Neutrophil (primary cell): ENCODE data around the gene RSPO4.

Experiments used
- H3K27ac ChIP-seq: fragments of 200-600 bp; sonication (generic); 2 replicates; pipeline ENCODE4 v1.5.1; 2016; ENCODE audit warnings: mild to moderate bottlenecking, moderate library complexity
- H3K27me3 ChIP-seq: fragments of 200-600 bp; sonication (generic); 2 replicates; pipeline ENCODE4 v1.6.0; 2016; ENCODE audit warnings: mild to moderate bottlenecking
- H3K36me3 ChIP-seq: fragments of 200-600 bp; sonication (generic); 2 replicates; pipeline ENCODE4 v1.5.1; 2017
- H3K4me1 ChIP-seq, 2 experiments: fragments of 200-600 bp in 1 of 2; sonication (generic) in 1 of 2; 1 replicate in 1 of 2; 2 replicates in 1 of 2; pipeline versions ENCODE4 v1.5.1 to v1.6.1; 2013 to 2016; ENCODE audit warnings: low read depth in 1 of 2, low read length in 1 of 2, mild to moderate bottlenecking in 1 of 2, moderate library complexity in 1 of 2; ENCODE audit not compliant: control insufficient read depth in 1 of 2, insufficient read depth in 1 of 2
- H3K4me3 ChIP-seq, 2 experiments: fragments of 200-600 bp in 1 of 2; sonication (generic) in 1 of 2; 1 replicate in 1 of 2; 2 replicates in 1 of 2; pipeline ENCODE4 v1.5.1; 2013 to 2016; ENCODE audit warnings: low read depth in 1 of 2, low read length in 1 of 2, mild to moderate bottlenecking in 1 of 2, moderate library complexity in 1 of 2
- H3K9me3 ChIP-seq: fragments of 200-600 bp; sonication (generic); 2 replicates; pipeline ENCODE4 v1.5.1; 2016
- CTCF ChIP-seq: fragments of 200-600 bp; sonication (generic); IDR thresholded peaks from 2 replicates; pipeline ENCODE4 v1.5.1; 2016; ENCODE audit warnings: antibody characterized with exemption

RSPO4 gene

GRCh38 chr20:973785-974194, 28.3 kb downstream of the RSPO4 start:
- Histone ChIP-seq H3K4me1 (peaks cover 0 to 4% of the 10 kb centered on the region in 2 experiments), H3K27ac (no peak overlapping the region), H3K27me3 (peaks cover 3% of the 10 kb centered on the region), H3K9me3 (no peaks in the 10 kb centered on the region), H3K36me3 (no peaks in the 10 kb centered on the region), H3K4me3 (no peak overlapping the region)
- no peak for TF ChIP-seq CTCF

GRCh38 chr20:972256-972655, 29.9 kb downstream of the RSPO4 start:
- H3K4me1 ChIP-seq: peaks cover 0 to 4% of the 10 kb centered on the region in 2 experiments
- H3K36me3 ChIP-seq: no peaks in the 10 kb centered on the region
- no peaks in the 10 kb centered on the region for H3K9me3 ChIP-seq
- H3K27ac ChIP-seq: no peak overlapping the region
- no peak for TF ChIP-seq CTCF
- H3K4me3 ChIP-seq: no peak overlapping the region
- H3K27me3 ChIP-seq: peaks cover 9% of the 10 kb centered on the region

GRCh38 chr20:971346-971745, 30.8 kb downstream of the RSPO4 start:
- H3K4me3 ChIP-seq: no peak overlapping the region
- no peak overlapping the region for H3K27ac ChIP-seq
- TF ChIP-seq CTCF: no peak
- H3K27me3 ChIP-seq: peaks cover 9% of the 10 kb centered on the region
- no peaks in the 10 kb centered on the region for H3K9me3 ChIP-seq
- no peaks in the 10 kb centered on the region for H3K36me3 ChIP-seq
- peaks cover 0 to 4% of the 10 kb centered on the region in 2 experiments for H3K4me1 ChIP-seq

- H3K4me3 ChIP-seq: no peak overlapping the region
- no peak overlapping the region for H3K27ac ChIP-seq
- H3K27me3 ChIP-seq: peaks cover 21% of the 10 kb centered on the region
- H3K9me3 ChIP-seq: no peaks in the 10 kb centered on the region
- H3K4me1 ChIP-seq: peaks cover 0 to 4% of the 10 kb centered on the region in 2 experiments
- TF ChIP-seq CTCF: no peak
- no peaks in the 10 kb centered on the region for H3K36me3 ChIP-seq
Observed at GRCh38 chr20:969868-970267, 32.2 kb downstream of the RSPO4 start.

GRCh38 chr20:967796-968742, 34.0 kb downstream of the RSPO4 start:
- Histone ChIP-seq H3K4me1 (no peaks in the 10 kb centered on the region), H3K9me3 (no peaks in the 10 kb centered on the region), H3K4me3 (no peak overlapping the region), H3K27me3 (peaks cover 21% of the 10 kb centered on the region), H3K27ac (no peak overlapping the region), H3K36me3 (no peaks in the 10 kb centered on the region)
- TF ChIP-seq CTCF: no peak
